HG03196 (cell line): ENCODE data around the gene SLC22A14.
"Not testable (repeated sequence)": the region's sequence is repeated elsewhere in the genome, so short reads cannot be mapped to it uniquely, and the experiment has no call there.

Experiments
- ATAC-seq: cut with Tn5 transposase; IDR thresholded peaks from one replicate; pipeline ENCODE4 v1.9.1; 2021; ENCODE audit not compliant: unreplicated experiment

SLC22A14 gene

GRCh38 chr3:38268522-38268921 lies 13.6 kb upstream of the SLC22A14 start:
- no peak for ATAC-seq

DNA sequence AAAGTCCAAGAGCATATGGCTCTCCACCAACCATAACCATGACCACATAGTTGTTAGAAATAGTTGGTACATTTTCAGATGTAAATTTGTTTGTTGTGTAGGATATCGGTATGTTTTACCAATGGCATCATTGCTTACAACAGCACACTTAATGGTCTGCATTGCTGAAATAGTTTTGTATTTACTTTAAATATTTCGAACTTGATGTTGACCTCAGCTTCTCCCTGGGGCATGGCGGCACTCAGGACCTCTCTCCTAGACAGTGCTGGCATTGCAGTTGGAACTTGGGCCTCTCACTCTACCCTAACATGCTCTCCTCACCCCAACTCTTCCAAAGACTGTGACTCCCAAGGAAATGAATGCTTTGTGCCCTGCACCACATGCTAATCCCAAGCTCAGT lies 11.5 kb upstream of the SLC22A14 start:
- no peak for ATAC-seq

DNA sequence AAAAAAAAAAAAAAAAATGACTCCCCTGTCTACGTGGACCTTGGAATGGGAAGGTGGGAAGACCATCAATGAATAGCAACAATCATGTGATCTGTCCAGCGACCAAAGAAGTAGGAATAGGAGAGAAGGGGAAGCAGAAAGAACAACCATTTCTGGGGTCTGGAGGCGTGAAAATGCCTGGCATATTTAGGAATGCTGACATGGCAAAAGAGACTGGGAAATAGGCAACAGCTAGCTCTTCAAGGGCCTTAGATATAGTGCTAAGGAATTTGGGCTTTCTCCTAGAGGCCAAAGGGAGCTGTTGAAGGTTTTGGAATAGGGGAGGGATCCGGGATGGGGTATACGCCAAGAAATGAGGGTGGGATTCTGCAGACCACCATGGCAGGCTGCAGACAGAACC lies 10.5 kb upstream of the SLC22A14 start:
- no peak for ATAC-seq

GRCh38 chr3:38274864-38275649 lies 7.0 kb upstream of the SLC22A14 start:
- no peak for ATAC-seq

DNA sequence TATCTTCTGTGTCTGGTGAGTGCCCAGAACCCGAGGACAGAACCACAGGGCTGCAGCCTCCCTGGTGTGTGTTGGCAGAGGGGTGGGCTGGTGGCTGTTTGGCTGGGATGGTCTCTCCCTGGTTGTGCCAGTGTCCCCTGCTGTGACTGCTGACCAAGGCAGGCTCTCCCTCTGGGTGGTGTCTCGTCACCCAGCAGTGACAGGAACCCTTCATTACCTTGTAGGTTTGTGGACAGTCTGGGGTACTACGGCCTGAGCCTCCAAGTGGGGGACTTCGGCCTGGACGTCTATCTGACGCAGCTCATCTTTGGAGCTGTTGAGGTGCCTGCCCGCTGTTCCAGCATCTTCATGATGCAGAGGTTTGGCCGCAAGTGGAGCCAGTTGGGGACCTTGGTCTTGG lies 6.4 kb upstream of the SLC22A14 start:
- ATAC-seq: no peak

GRCh38 chr3:38276081-38276916 lies 5.8 kb upstream of the SLC22A14 start:
- no peak for ATAC-seq

DNA sequence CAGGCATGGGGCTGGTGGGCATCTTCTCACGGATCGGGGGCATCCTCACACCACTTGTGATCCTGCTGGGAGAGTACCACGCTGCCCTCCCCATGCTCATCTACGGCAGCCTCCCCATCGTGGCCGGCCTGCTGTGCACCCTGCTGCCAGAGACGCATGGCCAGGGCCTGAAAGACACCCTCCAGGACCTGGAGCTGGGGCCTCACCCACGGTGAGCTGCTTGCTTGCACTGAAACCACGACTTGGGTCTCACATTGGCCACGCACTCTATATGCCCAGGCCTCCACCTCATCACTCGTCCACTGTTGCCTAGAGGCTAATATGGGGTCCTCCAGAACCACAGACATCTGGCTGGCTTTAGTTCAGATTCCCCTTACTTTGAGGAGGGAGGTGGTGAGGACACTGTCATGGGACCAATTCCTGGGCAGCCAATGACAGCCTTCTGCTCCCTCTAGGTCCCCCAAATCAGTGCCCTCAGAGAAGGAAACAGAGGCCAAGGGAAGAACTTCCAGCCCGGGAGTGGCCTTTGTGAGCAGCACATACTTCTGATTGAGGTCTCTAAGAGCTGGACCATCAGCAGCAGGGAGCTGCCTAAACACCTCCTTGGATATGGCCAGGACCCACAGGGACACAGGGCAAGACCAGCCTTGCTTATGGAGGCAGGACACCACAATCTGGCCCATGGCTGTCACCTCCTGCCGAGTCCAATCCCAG lies 5.0 kb upstream of the SLC22A14 start:
- no peak for ATAC-seq

GRCh38 chr3:38278841-38279240 lies 3.3 kb upstream of the SLC22A14 start:
- no peak for ATAC-seq

- no peak for ATAC-seq
These were observed 2.0 kb downstream of the SLC22A14 start for GRCh38 chr3:38283810-38284755.

DNA sequence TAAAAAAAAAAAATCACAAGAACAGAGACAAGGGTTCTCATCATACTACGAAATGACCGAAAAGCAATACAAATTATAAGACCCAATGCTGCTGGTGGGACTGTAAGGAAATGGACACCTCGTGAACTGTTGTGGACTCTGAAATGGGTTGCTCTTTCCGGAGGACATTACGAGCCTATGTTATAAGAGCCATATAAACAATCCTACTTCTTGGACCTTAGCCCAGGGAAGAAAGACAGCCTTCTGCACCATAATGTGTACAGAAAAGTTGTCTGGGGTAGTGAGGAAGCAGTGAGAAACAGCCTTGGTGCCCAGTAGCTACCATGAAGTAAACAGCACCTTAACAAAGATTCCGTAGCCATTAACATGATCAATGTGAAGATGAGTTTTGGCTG lies 2.7 kb downstream of the SLC22A14 start:
- ATAC-seq: no peak

DNA sequence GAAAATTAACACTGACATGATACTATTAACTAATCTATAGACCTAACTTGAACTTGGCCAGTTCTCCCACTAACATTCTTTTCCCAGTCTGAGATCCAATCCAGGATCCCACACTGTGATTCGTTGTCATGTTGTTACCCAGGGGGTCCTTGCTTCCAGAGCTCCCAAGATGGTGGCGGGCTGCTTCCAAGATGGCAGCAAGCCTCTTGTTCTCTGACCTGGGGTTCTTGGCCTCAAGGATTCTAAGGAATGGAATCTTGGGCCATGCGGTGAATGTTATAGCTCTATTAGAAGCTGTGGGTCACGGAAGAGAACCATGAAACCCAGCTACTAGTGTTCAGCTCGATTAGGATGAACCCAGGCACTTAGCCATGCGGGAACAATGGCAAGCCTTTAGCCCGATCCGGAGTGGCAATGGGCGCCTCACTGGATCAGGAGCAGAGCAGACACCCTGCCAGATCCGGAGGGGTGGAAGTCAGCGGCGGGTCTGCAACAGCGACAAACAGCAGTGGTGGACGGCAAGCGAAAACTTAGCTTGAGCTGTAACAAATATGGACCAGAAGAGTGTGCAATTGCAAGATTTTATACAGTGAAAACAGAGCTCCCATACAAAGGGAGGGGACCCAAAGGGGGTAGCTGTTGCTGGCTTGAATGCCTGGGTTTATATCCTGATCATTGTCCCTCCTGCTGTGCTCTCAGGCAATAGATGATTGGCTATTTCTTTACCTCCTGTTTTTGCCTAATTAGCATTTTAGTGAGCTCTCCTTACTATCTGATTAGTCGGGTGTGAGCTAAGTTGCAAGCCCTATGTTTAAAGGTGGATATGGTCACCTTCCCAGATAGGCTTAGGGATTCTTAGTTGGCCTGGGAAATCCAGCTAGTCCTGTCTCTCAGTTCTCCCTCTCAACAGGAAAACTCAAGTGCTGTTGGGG lies 7.5 kb downstream of the SLC22A14 start:
- ATAC-seq: not testable (repeated sequence)

- not testable (repeated sequence) for ATAC-seq
These were observed 15.0 kb downstream of the SLC22A14 start for GRCh38 chr3:38297053-38297452.

GRCh38 chr3:38297537-38297936 lies 15.4 kb downstream of the SLC22A14 start:
- ATAC-seq: no peak

DNA sequence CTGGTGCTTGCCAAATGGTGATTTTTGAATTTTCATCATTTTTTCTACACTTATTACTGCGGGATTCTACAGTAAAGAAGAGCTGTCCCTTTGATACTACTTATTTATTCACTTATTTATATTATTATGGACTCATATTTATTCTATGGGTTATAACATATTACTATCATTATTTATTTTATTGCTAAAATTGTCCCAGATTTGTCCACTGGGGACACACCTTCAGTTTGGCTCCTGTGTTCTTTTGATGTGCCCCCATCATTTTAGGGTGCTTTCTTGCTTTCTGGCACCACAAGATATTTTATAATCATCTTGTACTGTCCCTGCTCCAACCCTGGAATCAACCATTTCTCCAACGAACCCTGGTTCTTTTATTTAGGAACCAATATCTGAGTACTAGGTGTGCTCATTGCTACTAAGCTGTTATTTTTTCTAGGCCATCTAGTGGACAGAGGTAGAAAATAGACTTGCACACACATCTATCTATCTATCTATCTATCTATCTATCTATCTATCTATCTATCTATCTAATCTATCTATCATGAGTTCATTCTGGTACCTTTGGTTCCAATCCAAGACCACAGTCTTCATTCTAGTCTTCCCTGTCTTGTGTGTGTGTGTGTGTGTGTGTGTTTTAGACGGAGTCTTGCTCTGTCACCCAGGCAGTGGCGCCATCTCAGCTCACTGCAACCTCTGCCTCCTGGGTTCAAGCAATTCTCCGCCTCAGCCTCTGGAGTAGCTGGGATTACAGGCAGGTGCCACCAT lies 16.0 kb downstream of the SLC22A14 start:
- ATAC-seq: no peak

- ATAC-seq: no peak
These were observed 24.8 kb downstream of the SLC22A14 start for GRCh38 chr3:38306941-38307340.

DNA sequence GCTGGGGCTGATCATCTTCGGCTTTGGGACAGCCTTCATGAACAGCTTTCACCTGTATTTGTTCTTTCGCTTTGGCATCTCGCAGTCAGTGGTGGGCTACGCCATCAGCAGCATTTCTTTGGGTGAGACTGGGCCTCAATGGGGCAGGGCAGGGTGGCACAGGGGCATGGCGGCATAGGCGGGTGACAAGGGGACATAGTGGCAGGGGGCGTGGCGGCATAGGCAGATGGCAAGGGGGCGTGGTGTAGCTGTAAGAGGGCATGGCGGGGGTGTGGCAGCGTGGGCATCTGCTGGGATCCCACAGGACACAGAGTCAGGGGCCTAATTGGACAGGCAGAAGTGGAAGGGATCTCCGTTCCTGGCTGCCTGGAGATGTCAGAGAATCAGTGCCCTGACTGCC lies 25.5 kb downstream of the SLC22A14 start:
- ATAC-seq: no peak

- no peak for ATAC-seq
These were observed 26.4 kb downstream of the SLC22A14 start for GRCh38 chr3:38308456-38308855.

GRCh38 chr3:38311476-38311875 lies 29.4 kb downstream of the SLC22A14 start:
- ATAC-seq: no peak

DNA sequence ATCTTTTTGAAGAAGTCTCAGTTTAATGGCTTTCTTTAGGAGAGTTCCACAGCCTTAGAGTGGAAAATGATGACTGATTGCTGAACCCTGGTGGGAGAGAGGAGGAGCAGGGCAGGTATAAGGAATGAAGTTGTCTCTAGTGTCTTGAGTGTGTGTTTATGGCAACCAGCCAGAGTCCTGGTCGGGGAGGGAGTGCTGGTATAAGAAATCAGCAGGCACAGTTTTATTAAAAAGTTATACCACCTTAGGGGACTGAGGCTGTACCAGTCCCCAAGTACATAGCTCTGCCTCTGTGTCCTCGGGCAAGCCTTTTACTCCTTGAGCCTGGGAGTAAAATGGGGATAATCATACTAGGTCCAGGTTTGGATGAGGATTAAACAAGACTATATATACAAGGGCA lies 29.8 kb downstream of the SLC22A14 start:
- ATAC-seq: no peak
